GM12878 (cell line): ENCODE results near the gene CHAC2.

Source experiments
- CHD2 ChIP-seq: IDR thresholded peaks from 2 replicates; pipeline ENCODE4 v1.6.1; 2011; ENCODE audit warnings: low read depth, low read length, improper control_type of control experiment, borderline replicate concordance
- NRF1 ChIP-seq: conservative IDR thresholded peaks from 2 replicates; pipeline ENCODE4 v1.6.1; 2011; ENCODE audit warnings: mild to moderate bottlenecking, low read depth, low read length, improper control_type of control experiment
- RELA ChIP-seq: fragments of 450-650 bp; IDR thresholded peaks from 2 replicates; pipeline ENCODE4 v1.8.0; 2014; ENCODE audit warnings: borderline replicate concordance; ENCODE audit not compliant: partially characterized antibody
- SP1 ChIP-seq: IDR thresholded peaks from one replicate; pipeline ENCODE4 v1.6.1; 2011; ENCODE audit warnings: low read depth, low read length
- TF ChIP-seq, protein P1 (sequence below), 3 experiments: IDR thresholded peaks in 2 of 3; conservative IDR thresholded peaks in 1 of 3; 2 replicates each; pipeline ENCODE4 v1.5.1; 2011; ENCODE audit warnings: low read depth in 3 of 3, low read length in 3 of 3, mild to moderate bottlenecking in 3 of 3, control low read depth in 2 of 3, moderate library complexity in 2 of 3, inconsistent platforms in 1 of 3, mixed read lengths in 1 of 3; ENCODE audit not compliant: control insufficient read depth in 2 of 3, insufficient read depth in 1 of 3; ENCODE audit errors: extremely low read depth in 1 of 3

DNA sequence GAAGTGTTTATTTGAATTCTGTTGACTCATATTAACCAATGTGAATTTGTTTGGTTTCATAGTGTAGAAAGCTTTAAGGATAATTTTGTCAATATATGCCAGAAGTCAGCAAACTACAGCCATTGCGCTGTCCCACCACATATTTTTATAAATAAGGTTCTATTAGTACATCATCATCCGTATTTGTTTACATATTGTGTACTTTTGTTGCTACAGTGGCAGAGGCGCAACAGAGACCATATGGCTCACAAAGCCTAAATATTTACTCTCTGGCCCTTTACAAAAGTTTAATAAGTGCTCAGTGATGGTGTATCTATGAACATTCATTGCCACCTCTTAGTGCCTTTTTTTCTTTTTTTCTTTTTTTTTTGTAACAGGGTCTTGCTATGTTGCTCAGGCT lies 25.7 kb downstream of the CHAC2 start:
- no peak for TF ChIP-seq NRF1
- TF ChIP-seq CHD2: no peak
- no peak for TF ChIP-seq SP1
- no peak for TF ChIP-seq RELA
- TF ChIP-seq, protein P1, sequence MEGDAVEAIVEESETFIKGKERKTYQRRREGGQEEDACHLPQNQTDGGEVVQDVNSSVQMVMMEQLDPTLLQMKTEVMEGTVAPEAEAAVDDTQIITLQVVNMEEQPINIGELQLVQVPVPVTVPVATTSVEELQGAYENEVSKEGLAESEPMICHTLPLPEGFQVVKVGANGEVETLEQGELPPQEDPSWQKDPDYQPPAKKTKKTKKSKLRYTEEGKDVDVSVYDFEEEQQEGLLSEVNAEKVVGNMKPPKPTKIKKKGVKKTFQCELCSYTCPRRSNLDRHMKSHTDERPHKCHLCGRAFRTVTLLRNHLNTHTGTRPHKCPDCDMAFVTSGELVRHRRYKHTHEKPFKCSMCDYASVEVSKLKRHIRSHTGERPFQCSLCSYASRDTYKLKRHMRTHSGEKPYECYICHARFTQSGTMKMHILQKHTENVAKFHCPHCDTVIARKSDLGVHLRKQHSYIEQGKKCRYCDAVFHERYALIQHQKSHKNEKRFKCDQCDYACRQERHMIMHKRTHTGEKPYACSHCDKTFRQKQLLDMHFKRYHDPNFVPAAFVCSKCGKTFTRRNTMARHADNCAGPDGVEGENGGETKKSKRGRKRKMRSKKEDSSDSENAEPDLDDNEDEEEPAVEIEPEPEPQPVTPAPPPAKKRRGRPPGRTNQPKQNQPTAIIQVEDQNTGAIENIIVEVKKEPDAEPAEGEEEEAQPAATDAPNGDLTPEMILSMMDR (IDR thresholded peaks at IDR 0.05 in 2 of 3, conservative IDR thresholded peaks at IDR 0.05 in 1 of 3; ENCODE audit: control insufficient read depth in 2 of 3, extremely low read depth in 1 of 3, insufficient read depth in 1 of 3, low read depth in 3 of 3, low read length in 3 of 3): no peak
